ENCODE results near the gene PDC.

Gene PDC

DNA sequence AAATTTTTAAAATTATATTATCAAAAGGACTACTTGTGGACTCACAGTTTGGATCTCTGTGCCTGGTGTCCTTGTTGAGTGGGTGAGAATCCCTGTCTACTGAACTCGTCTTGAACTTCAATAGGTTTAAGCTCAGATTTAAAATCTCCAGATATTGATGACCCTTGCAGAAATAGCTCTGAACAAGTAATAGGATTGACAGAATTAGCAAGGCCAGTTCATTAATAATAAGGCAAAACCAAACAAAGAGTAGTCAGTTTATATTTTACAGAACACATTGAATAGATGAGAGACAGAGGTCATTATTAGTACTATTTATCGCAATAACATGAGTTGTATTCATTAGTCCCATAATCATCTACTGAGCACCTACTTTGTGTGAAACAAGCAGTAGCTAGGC, at the start of gene PDC:
TSS of gene PDC (minus strand) at position 101 of the 400 bp plus-strand sequence. CDS start 11,655 bp downstream, outside the sequence.
- DNase-seq (ENCODE audit: low read depth) = no peak

DNA sequence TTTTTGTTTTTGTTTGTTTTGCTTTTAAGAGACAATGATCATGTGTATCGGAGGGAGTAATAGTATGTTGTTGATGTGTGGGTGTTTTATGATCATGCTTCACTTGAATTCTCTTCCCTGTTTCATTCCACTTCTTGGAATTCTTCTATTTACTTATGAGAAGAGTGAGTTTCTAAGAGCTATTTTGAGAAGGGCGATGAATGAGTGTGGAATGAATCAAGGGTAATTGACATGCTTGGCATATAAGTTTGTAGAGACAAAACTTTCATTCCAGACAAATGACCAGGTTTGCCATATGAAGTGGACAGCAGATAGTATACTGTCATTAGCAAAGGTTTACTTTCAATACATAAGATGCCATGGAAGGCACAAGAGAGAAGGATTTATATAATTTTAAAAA, 42.3 kb upstream of the PDC start:
- no peak for DNase-seq (ENCODE audit: low read depth)

- no peak for DNase-seq (ENCODE audit: low read depth)
Measured at GRCh38 chr1:186502087-186502486, 41.2 kb upstream of the PDC start.

GRCh38 chr1:186500804-186501203, 39.9 kb upstream of the PDC start:
- no peak for DNase-seq (ENCODE audit: low read depth)

GRCh38 chr1:186499571-186499970, 38.7 kb upstream of the PDC start:
- DNase-seq (ENCODE audit: low read depth) = no peak

GRCh38 chr1:186498695-186499389, 37.9 kb upstream of the PDC start:
- DNase-seq (ENCODE audit: low read depth) = no peak

DNA sequence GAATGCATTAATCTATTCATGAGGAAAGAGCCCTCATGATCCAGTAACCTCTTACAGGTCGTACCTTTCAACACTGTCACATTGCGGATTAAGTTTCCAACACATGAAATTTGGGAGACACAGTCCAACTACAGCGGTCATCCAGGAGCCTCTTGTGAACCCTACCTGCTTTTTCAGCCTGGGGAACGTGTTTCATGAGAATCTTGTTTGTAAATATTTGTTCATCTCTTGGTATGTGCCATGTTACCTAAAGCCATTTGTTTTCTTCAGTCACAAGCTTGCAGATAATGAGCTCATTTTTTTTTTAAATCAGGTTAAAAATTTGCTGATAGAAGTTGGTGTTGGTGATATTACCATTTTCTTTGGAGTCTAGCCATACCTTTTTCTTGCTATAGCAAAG, 37.2 kb upstream of the PDC start:
- no peak for DNase-seq (ENCODE audit: low read depth)

GRCh38 chr1:186497651-186498050, 36.7 kb upstream of the PDC start:
- DNase-seq (ENCODE audit: low read depth) = no peak

DNA sequence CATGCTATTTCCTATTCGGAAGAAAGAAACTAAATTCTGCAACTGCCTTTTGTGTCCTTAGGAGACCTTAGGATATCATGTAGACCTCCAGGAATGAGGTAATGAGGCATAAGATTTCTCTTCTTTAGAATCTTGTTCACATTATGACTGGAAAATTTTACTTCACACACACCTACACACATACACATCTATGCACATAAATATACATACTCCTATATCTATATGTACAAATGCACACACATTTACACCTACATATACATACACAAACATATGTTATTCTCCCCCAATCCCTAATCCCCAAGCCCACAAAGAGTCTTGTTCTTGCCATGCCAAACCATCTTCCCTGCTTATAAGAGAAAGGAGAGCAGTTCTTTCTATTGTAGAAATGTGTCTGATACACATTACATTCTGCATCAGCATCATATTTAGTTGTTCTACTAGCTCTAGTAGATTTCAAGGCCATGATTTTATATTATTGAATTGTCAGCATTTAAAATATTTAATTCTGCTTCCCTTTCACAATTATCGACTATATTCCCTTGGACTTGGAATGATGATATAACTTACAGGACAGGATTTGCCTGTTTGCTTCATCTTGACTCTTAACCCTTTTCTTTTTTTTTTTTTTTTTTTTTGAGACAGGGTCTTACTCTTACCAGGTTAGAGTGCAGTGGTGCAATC, 35.4 kb upstream of the PDC start:
- no peak for DNase-seq (ENCODE audit: low read depth)

DNA sequence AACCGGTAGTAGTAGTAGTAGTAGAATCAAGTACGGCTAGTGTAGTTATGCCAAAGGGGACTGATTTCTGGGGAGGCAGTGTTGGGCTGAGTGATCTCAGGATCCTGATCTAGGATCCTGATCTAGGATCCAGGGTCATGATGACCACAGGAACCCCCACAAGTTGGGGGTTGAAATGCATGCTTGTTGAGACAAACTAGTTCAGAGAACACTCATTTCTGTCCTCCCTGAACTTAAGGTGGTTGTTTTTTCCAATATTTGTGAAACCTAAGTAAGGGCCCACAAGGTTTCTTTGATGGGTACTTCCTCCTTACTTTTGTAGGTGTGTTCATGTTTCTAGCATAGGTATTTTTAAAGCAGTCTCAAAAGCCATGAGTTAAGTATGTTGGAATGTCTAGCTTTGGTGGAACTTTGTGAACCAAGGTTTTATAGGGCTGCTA, 33.9 kb upstream of the PDC start:
- no peak for DNase-seq (ENCODE audit: low read depth)

DNA sequence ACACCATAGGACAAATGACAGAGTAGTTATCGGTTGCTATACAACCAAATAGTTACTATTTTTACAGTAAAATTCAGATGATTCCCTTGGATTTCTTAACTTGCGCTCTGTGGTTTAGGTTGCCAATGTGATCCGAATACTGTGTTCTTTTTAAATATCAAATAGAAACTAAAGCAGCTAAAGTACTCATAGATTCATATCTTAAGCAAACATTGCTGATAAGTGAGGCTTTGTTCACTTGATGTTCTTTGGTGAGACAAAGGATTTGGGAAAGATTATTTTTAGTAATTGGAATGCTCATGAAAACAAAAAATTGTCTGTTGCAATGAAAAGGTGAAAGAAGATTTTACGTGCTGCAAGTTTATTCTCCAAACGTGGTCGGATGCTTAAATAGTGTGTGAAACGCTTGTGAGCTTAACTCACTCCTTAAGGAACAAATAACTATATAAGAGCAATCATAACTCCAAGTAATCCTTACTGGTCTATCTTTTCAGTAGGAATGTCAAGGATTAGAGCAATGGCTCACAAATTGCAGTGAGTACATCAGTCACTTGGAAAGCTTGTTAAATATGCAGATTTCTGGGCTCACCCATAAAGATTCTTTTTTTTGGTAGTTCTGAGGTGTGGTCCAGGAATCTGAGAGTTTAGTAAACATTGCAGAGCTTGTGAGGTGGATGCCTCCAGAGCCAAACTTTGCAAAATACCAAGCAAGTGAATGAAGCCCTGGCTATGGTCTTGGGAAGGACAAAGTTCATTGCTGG, 31.8 kb upstream of the PDC start:
- DNase-seq (ENCODE audit: low read depth) = no peak

DNA sequence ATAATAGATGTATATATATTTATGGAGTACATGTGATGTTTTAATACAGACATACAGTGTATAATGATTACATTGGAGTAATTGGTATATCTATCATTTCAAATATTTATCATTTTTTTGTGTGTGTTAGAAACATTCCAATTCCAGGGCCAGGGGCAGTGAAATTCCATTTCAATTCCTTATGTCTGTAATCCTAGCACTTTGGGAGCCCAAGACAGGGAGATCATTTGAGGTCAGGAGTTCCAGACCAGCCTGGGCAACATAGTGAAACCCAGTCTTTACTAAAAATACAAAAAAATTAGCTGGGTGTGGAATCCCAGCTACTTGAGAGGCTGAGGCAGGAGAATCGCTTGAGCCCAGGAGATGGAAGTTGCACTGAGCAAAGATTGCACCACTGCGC, 30.4 kb upstream of the PDC start:
- DNase-seq (ENCODE audit: low read depth) = no peak

GRCh38 chr1:186487163-186487562, 26.2 kb upstream of the PDC start:
- DNase-seq (ENCODE audit: low read depth) = no peak

- no peak for DNase-seq (ENCODE audit: low read depth)
Measured at GRCh38 chr1:186486061-186486460, 25.1 kb upstream of the PDC start.

DNA sequence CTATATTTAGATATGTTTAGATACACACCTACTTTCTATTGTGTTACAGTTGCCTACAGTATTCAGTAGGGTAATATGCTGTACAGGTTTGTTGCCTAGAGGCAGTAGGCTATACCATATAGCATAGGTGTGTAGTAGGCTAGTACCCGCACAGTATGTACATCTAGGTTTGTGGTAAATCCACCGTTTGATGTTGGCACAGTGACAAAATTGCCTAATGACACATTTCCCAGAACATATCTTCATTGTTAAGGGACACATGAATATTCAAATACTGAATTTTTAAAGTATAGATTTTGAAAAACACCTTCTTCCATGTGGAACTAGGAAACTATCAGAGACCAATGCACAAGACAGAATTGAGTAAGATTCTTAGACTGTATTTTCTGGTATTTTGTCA, 22.6 kb upstream of the PDC start:
- no peak for DNase-seq (ENCODE audit: low read depth)

DNA sequence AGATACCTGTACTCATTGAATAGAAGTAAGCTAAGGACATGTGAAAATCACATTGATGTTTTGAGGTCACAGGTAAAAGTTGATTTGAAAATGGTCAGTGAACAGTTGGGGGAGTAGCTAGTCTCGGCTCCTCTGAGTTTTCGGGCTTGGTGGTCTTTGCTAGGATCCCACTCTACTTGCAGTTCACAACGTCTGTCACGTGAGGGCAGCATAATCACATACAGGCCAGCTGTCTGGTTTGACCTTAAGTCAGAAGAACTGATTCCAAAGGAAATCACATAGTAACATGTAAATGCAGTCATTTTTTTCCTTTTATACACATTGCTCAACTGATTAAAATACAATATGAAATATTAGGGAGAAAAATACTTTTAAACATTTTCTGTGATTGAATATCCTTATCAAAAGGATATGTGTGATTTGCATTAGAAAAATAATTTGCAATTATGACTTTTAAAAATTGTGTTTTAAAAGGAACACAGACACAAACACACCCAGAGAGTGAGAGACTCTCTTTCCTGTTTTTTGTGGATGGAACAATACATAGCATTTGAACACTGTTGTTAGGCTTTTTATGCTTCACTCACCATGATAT, 21.8 kb upstream of the PDC start:
- DNase-seq (ENCODE audit: low read depth) = peak; percentile 12

DNA sequence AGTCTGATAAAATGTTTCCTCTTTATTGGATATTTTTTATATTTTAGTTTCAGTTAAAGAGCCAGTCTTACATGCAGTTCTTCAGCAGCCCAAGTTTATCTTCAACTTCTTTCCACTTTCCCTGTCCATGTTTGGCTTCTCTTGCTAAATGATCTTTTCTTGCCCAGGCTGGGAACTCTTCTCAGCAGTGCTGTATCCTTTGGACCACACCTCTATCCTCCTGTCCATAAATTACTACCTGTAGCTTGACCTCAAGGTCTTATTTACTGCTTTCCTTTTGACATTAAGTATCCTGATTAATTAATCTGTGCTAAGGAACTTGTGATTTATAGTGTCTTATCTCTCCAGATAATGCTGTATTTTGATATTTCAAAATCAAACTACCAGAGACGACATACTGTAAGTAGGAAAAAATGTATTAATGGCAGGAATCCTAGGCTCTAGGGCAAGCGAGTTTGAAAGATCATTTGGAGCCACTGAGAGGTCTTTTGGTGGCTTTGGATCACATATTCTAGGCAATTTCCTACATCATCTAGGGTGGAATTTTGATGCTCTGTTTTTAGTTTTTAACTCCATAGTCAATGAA, 20.5 kb upstream of the PDC start:
- no peak for DNase-seq (ENCODE audit: low read depth)

GRCh38 chr1:186479162-186479561, 18.2 kb upstream of the PDC start:
- DNase-seq (ENCODE audit: low read depth) = no peak

GRCh38 chr1:186476264-186477040, 15.5 kb upstream of the PDC start:
- no peak for DNase-seq (ENCODE audit: low read depth)

DNA sequence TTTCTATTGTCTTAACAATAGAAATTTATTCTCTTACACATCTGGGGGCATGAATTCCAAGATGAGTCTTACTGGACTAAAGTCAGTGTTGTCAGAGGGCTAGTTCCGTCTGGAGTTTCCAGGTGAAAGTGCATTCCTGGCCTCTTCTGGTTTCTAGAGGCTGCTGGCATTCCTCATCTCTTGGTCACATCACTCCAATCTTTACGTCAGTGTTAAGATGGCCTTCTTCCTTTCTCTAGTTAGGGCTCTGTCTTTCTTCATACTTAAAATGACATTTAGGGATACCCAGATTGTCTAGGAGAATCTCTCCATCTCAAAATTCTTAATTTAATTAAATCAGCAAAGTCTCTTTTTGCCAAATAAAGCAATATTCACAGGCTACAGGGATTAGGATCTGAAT, 13.3 kb upstream of the PDC start:
- DNase-seq (ENCODE audit: low read depth) = no peak

DNA sequence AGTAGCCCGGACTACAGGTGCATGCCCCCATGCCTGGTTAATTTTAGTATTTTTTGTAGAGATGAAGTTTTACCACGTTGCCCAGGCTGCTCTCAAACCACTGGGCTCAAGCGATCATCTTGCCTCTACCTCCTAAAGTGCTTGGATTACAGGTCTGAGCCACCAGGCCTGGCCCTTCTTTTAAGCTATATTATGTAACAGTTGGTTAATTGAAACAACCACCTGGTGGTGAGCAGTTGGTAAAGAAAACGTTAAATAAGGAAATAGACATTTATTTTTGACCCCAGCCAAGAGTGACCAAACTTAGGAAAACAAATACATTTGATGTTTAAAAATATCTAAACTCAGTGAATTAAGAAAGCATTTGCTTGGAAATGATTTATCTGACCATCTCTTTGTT, 12.1 kb upstream of the PDC start:
- DNase-seq (ENCODE audit: low read depth) = no peak

DNA sequence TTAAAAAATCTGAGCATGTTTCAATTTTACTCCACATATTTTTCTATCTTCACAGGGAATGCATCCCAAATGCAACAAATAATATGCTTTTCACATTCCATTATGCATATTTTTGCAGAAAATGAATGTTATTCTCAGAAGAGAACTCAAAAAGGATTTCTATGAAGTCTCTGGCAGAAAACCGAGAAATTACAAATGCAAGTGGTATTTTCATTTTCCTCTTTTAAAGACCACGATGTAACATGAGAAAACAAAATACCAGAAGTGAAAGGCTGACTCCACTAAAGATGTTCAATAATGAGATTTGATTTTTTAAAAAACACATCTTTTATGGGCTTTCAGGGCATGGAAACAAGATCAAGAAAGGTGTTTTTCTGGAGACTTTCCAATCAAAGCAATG, 5.0 kb upstream of the PDC start:
- no peak for DNase-seq (ENCODE audit: low read depth)
